Thyroid gland (tissue), 4 donors: Measurements from ENCODE around the gene ATP2A1. TPM values are rescaled to one million over a fixed set of nuclear protein-coding genes. Genes with fewer than 3 reads are reported as not detected.

Experiments used
- DNase-seq, 2 donors: peaks; one replicate each; pipeline ENCODE4 v3.0.0-alpha.2; 2019
- H3K27ac ChIP-seq, 3 donors: fragments of 200-600 bp; sonication (generic); 1 replicate in 2 of 3; 2 replicates in 1 of 3; pipeline ENCODE4 v1.5.1; 2016 to 2019; ENCODE audit warnings: mild to moderate bottlenecking in 1 of 3, moderate library complexity in 1 of 3
- H3K27me3 ChIP-seq: fragments of 200-600 bp; sonication (generic); one replicate; pipeline ENCODE4 v1.5.1; 2019
- H3K36me3 ChIP-seq, 2 donors: fragments of 200-600 bp; sonication (generic); one replicate each; pipeline ENCODE4 v1.5.1; 2016 to 2019
- H3K4me1 ChIP-seq, 2 donors: fragments of 200-600 bp; sonication (generic); one replicate each; pipeline ENCODE4 v1.5.1; 2017 to 2019
- H3K4me3 ChIP-seq, 3 donors: fragments of 200-600 bp; sonication (generic); replicated peaks in 1 of 3; 1 replicate in 2 of 3; 2 replicates in 1 of 3; pipeline ENCODE4 v1.5.1; 2016; ENCODE audit warnings: mild to moderate bottlenecking in 1 of 3
- H3K9me3 ChIP-seq: fragments of 200-600 bp; sonication (generic); one replicate; pipeline ENCODE4 v1.5.1; 2017
- POLR2A ChIP-seq, 2 donors: fragments of 450-650 bp; IDR thresholded peaks; one replicate each; pipeline ENCODE4 v1.6.1; 2017; ENCODE audit warnings: antibody characterized with exemption in 2 of 2, mild to moderate bottlenecking in 2 of 2, moderate library complexity in 1 of 2
- WGBS, 2 donors: methylation state at CpG; one replicate each; pipeline ENCODE4 v1.1.5; 2017; 5-methylcytosine and 5-hydroxymethylcytosine counted together
- intact Hi-C: fragments of 100-400 bp; cut with DNase I; formaldehyde crosslinking; loops from one replicate; pipeline ENCODE4 v1.15.1; 2023
- total RNA-seq, 4 donors: library from RNA; depleted of rRNA; stranded (reverse); fragments of >200 nt; gene quantifications; one replicate each; pipeline ENCODE4 v1.2.3, GENCODE V29; 2016
- TF ChIP-seq, protein P1 (sequence below), 6 experiments: fragments of 200-600 bp in 3 of 6; fragments of 450-650 bp in 3 of 6; sonication (generic) in 3 of 6; IDR thresholded peaks; one replicate each; pipeline ENCODE4 v1.5.1; 2016 to 2019; ENCODE audit warnings: antibody characterized with exemption in 6 of 6, mild to moderate bottlenecking in 2 of 6, inconsistent platforms in 1 of 6, moderate library complexity in 1 of 6

The ATP2A1 gene
- total RNA-seq, 4 donors from 2014 or later, result 0.27 to 2.7 (median 2.3) TPM; not detected in 1

- TF ChIP-seq POLR2A (IDR thresholded peaks at IDR 0.05), result no peak
- TF ChIP-seq, protein P1, sequence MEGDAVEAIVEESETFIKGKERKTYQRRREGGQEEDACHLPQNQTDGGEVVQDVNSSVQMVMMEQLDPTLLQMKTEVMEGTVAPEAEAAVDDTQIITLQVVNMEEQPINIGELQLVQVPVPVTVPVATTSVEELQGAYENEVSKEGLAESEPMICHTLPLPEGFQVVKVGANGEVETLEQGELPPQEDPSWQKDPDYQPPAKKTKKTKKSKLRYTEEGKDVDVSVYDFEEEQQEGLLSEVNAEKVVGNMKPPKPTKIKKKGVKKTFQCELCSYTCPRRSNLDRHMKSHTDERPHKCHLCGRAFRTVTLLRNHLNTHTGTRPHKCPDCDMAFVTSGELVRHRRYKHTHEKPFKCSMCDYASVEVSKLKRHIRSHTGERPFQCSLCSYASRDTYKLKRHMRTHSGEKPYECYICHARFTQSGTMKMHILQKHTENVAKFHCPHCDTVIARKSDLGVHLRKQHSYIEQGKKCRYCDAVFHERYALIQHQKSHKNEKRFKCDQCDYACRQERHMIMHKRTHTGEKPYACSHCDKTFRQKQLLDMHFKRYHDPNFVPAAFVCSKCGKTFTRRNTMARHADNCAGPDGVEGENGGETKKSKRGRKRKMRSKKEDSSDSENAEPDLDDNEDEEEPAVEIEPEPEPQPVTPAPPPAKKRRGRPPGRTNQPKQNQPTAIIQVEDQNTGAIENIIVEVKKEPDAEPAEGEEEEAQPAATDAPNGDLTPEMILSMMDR (IDR thresholded peaks at IDR 0.05), result peak in 3 of 6 experiments; percentile 19 to 49 (median 32)
- Histone ChIP-seq H3K27me3 (no peaks in the 10 kb centered on the region), H3K36me3 (peaks cover 33 to 42% of the 10 kb centered on the region in 2 donors), H3K27ac (no peak overlapping the region), H3K4me3 (no peak overlapping the region), H3K9me3 (no peaks in the 10 kb centered on the region), H3K4me1 (no peaks in the 10 kb centered on the region)
- no peak for DNase-seq
- 87 to 91% methylated on average over 17 of the region's 18 CpGs for WGBS, 2 donors
- intact Hi-C loops, result no loop called here
Measured at GRCh38 chr16:28873543-28874201, 4.6 kb upstream of the ATP2A1 start.

GRCh38 chr16:28874406-28874805 lies 3.9 kb upstream of the ATP2A1 start:
- H3K36me3 ChIP-seq, result peaks cover 26 to 35% of the 10 kb centered on the region in 2 donors
- intact Hi-C loops, result no loop called here

DNA sequence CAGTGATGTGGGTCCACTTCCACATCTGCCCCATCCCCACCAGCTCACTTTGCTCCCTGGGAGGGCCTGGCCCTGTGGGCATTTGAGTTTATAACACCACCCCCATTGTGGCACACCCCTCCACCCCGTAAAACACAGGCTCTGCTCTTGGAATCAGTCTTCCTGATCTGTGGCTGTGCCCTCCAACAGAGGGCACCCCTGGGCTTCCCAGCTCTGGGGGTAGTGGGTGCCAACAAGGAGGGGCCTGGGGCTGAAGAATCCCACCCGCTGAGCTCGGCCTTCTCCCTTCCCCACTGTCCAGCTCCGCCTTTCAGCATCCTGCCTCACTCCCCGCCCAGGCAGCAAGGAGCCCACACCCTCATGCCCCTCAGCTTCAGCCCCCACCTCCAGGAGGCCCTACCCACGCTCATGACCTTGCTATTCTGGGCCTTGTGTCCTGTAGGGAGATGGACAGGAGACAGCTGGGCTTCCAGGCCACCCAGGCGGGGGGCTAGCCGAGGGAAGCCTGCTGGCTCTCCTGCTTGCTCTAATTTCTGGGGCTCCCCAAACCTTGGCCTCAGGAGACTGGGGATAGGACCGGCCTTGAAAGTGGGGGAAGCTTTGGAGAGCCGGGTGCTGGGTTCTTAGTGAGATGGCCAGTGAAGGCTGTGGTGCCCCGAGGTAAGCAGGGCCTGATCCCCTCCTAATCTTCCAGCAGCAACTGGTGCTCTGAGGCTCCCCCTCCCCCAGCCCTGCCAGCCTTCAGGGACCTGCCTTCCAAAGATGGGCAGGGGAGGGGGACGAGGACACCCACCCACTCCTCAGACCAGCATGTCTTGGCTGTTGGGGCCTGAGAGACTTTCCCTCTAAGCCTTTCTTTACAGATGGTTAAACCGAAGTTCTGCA lies 2.9 kb upstream of the ATP2A1 start:
- peaks cover 16 to 27% of the 10 kb centered on the region in 2 donors for H3K36me3 ChIP-seq
- DNase-seq, result no peak
- intact Hi-C loops, result loop anchor here (5.0 kb wide), 1 partner anchor 52 kb away; the partner anchor contains the start of gene RABEP2
- TF ChIP-seq POLR2A (IDR thresholded peaks at IDR 0.05), result no peak
- 74 to 78% methylated on average over 13 of the region's 13 CpGs for WGBS, 2 donors
- H3K4me3 ChIP-seq, result no peak overlapping the region
- no peak overlapping the region for H3K27ac ChIP-seq
- no peaks in the 10 kb centered on the region for H3K9me3 ChIP-seq
- peaks cover 7 to 11% of the 10 kb centered on the region in 2 donors for H3K4me1 ChIP-seq
- no peaks in the 10 kb centered on the region for H3K27me3 ChIP-seq

More at GRCh38 chr16:28874406-28874805, 3.9 kb upstream of the ATP2A1 start:
- Histone ChIP-seq H3K4me3 (no peak overlapping the region), H3K27ac (no peak overlapping the region), H3K27me3 (no peaks in the 10 kb centered on the region), H3K4me1 (peaks cover 2 to 5% of the 10 kb centered on the region in 2 donors), H3K9me3 (no peaks in the 10 kb centered on the region)
- 97% methylated on average over 6 of the region's 6 CpGs; no CpG with 5 or more reads in 1 of the 2 donors for WGBS, 2 donors
- no peak for DNase-seq
- TF ChIP-seq, protein P1 (IDR thresholded peaks at IDR 0.05), result no peak
- no peak for TF ChIP-seq POLR2A (IDR thresholded peaks at IDR 0.05)

DNA sequence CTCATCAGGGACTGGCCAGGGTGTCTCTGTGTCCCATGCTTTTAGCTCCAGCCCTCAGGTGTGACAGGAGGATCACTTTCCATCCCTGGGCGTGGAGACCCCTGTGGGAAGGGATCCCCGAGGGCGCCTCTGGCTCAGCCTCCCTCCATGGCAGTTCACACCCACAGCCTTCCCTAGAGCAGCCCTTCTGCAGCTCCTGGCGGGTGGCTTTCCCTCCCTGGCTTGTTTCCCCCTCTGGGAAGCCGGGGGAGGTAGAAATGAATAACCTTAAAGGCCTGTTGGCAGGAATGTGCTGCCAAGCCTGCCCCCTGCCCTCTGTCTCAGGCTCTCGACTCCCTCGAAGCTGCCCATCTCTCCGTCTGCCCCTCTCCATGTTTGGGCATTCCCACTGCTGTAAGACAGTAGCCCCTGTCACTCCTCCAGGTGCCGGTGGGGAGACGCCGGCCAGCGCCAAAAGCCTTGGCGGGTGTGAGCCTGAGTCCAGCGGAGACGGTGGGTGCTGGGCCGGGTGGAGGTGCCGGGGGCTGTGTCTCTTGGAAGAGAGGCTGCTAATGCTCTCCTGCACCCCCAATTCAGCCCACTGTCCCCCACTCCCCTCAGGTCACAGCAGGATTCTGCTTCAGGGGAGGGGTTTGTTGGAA lies 2.1 kb upstream of the ATP2A1 start:
- H3K27me3 ChIP-seq, result no peaks in the 10 kb centered on the region
- 72 to 80% methylated on average over 5 to 17 of the region's 17 CpGs for WGBS, 2 donors
- TF ChIP-seq POLR2A (IDR thresholded peaks at IDR 0.05), result no peak
- TF ChIP-seq, protein P1 (IDR thresholded peaks at IDR 0.05), result no peak

GRCh38 chr16:28876973-28877654 lies 1.2 kb upstream of the ATP2A1 start:
- TF ChIP-seq, protein P1 (IDR thresholded peaks at IDR 0.05), result no peak
- Histone ChIP-seq H3K4me3 (no peak overlapping the region), H3K9me3 (no peaks in the 10 kb centered on the region), H3K36me3 (peaks cover 3 to 21% of the 10 kb centered on the region in 2 donors), H3K27me3 (no peaks in the 10 kb centered on the region), H3K4me1 (peaks cover 7 to 12% of the 10 kb centered on the region in 2 donors), H3K27ac (no peak overlapping the region)
- intact Hi-C loops, result loop anchor here (5.0 kb wide), 1 partner anchor 50 kb away; the partner anchor contains the start of gene RABEP2
- no peak for DNase-seq
- WGBS, 2 donors, result 62 to 63% methylated on average over 10 to 11 of the region's 12 CpGs

More for the DNA sequence above, 2.1 kb upstream of the ATP2A1 start:
- no peak overlapping the region for H3K27ac ChIP-seq
- DNase-seq, result no peak
- no peak overlapping the region for H3K4me3 ChIP-seq
- H3K9me3 ChIP-seq, result no peaks in the 10 kb centered on the region
- peaks cover 7 to 12% of the 10 kb centered on the region in 2 donors for H3K4me1 ChIP-seq
- intact Hi-C loops, result loop anchor here (5.0 kb wide), 1 partner anchor 51 kb away; the partner anchor contains the start of gene RABEP2
- H3K36me3 ChIP-seq, result peaks cover 9 to 22% of the 10 kb centered on the region in 2 donors
